ENCODE measurements around the gene RACGAP1. TPM values are rescaled to one million over a fixed set of nuclear protein-coding genes. Genes with fewer than 3 reads are reported as not detected.
"Not testable (repeated sequence)": the region's sequence is repeated elsewhere in the genome, so short reads cannot be mapped to it uniquely, and the experiment has no call there.

Gene RACGAP1
- total RNA-seq, 1 experiment from 2014 or later, result 112 TPM

DNA sequence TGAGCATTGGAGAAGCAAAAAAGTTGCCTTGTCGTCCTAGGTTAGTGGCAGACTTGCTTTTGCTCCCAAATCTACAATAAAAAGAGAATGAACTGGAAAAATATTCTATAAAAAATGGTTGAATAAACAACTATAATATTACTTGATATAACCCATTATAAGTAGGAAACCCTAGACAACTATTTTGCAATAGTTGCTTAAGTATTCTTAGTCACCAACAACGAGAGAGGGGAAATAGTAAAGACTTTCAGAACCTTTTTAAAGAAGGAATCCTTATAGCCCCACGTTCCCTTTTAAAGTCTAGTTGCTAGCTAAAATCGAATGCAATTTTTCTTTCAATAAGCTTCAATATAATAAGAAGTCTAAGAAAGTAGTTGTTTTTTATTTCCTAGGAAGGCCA lies 35.0 kb downstream of the RACGAP1 start:
- Histone ChIP-seq H3K9me3 (ENCODE audit: insufficient read depth, low read depth) (no peaks in the 10 kb centered on the region), H3K4me3 (no peak overlapping the region), H3K4me1 (replicated peaks; ENCODE audit: insufficient read depth) (no peaks in the 10 kb centered on the region), H3K36me3 (ENCODE audit: low read depth) (peaks cover 13% of the 10 kb centered on the region; the same call in 1 of the 2 replicates), H3F3A (ENCODE audit: insufficient read depth, low read depth) (no peaks in the 10 kb centered on the region; the same call in 1 of the 2 replicates), H3K9me2 (ENCODE audit: insufficient read depth) (no peaks in the 10 kb centered on the region), H3K27me3 (ENCODE audit: insufficient read depth, low read depth) (no peaks in the 10 kb centered on the region), H3K79me2 (ENCODE audit: low read depth) (no peaks in the 10 kb centered on the region), H3K27ac (no peak overlapping the region), H2AFZ (no peak overlapping the region), H4K20me1 (ENCODE audit: insufficient read depth) (no peaks in the 10 kb centered on the region), H3K4me2 (no peak overlapping the region)
- no TSS peak for BruUV-seq (replicated peaks)
- TF ChIP-seq EZH2 (IDR thresholded peaks at IDR 0.05; ENCODE audit: low read depth) (no peak), CTCF (conservative IDR thresholded peaks at IDR 0.05) (no peak)
- POLR2A ChIA-PET (ENCODE audit: unreplicated experiment), result no interaction called here
- intact Hi-C loops (cut with micrococcal nuclease; ENCODE audit: unreplicated experiment), result no loop called here
- CTCF ChIA-PET, result no interaction called here
- DNase-seq, result no peak

DNA sequence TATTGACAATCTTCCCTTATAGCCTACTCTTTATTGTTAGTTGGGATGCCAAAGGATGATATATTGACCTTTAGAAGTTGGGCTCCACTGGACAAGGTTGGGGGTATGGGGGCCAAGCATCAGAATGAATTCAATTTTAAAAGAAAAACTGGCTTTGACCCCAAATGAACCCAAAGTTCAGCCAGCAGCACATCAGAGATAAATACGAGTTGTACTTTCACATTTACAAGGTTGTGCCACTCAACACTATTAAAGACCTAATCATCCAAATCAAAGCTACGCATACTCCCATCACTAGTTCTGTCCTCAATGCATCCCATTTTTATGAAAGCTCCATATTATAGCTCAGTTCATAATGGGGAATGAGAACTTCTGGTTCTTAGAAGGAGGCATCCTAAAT lies 35.9 kb downstream of the RACGAP1 start:
- H3K4me3 ChIP-seq; POLR2A ChIA-PET (ENCODE audit: unreplicated experiment); H4K20me1 ChIP-seq (ENCODE audit: insufficient read depth); H3K4me2 ChIP-seq; BruUV-seq (replicated peaks); H2AFZ ChIP-seq; H3F3A ChIP-seq (ENCODE audit: insufficient read depth, low read depth); H3K4me1 ChIP-seq (replicated peaks; ENCODE audit: insufficient read depth); H3K27me3 ChIP-seq (ENCODE audit: insufficient read depth, low read depth); H3K27ac ChIP-seq; CTCF ChIA-PET; H3K36me3 ChIP-seq (ENCODE audit: low read depth); H3K9me3 ChIP-seq (ENCODE audit: insufficient read depth, low read depth); H3K9me2 ChIP-seq (ENCODE audit: insufficient read depth); H3K79me2 ChIP-seq (ENCODE audit: low read depth); DNase-seq: not testable (repeated sequence)
- intact Hi-C loops (cut with micrococcal nuclease; ENCODE audit: unreplicated experiment), result loop anchor here (5.0 kb wide), 1 partner anchor 33 kb away; no protein-coding TSS in a partner anchor

DNA sequence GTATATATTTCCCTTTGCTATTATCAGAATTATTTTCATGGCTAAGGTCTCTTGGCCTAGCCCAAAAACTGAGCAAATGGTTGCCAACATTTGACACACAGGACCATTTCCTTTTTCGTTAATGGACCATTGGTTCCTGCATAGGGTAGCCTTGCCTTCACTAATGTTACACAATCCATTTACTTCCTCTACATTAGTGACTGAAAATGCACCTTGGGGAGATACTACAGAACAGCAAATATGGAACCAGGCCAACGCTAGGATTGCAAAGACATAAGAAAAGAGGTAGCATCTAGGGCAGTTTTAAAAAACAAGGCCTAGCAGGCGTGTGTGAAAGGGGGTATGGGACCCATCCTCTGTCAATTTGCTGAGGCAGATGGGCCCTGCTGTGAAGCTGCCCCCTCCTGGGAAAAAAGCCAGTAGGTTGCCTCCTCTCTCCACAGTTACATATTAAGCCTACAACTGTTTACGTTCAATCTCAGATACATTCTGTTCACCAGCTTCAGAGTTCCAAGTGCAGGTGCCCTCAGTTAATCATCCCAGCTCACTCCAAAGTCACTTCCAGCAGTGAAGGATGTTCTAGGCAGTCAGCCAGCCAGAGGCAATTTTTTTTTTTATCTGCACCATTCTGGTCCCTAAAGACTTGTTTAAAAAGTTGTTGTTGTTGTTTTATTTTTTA lies 37.5 kb downstream of the RACGAP1 start:
- Histone ChIP-seq H3K27me3 (ENCODE audit: insufficient read depth, low read depth) (no peaks in the 10 kb centered on the region), H3K27ac (no peak overlapping the region), H3K4me1 (replicated peaks; ENCODE audit: insufficient read depth) (no peaks in the 10 kb centered on the region), H3F3A (ENCODE audit: insufficient read depth, low read depth) (no peaks in the 10 kb centered on the region), H3K36me3 (ENCODE audit: low read depth) (no peaks in the 10 kb centered on the region), H3K4me2 (no peak overlapping the region), H3K4me3 (no peak overlapping the region), H3K9me3 (ENCODE audit: insufficient read depth, low read depth) (no peaks in the 10 kb centered on the region), H4K20me1 (ENCODE audit: insufficient read depth) (no peaks in the 10 kb centered on the region), H3K9me2 (ENCODE audit: insufficient read depth) (no peaks in the 10 kb centered on the region), H3K79me2 (ENCODE audit: low read depth) (no peaks in the 10 kb centered on the region), H2AFZ (no peak overlapping the region)
- no peak for DNase-seq
- BruUV-seq (replicated peaks), result no TSS peak
- ChIA-PET CTCF (no interaction called here), POLR2A (ENCODE audit: unreplicated experiment) (no interaction called here)
- intact Hi-C loops (cut with micrococcal nuclease; ENCODE audit: unreplicated experiment), result loop anchor here (5.0 kb wide), 1 partner anchor 35 kb away; no protein-coding TSS in a partner anchor
- TF ChIP-seq EZH2 (IDR thresholded peaks at IDR 0.05; ENCODE audit: low read depth) (no peak), CTCF (conservative IDR thresholded peaks at IDR 0.05) (no peak)

GRCh38 chr12:49986476-49986875 lies 38.8 kb downstream of the RACGAP1 start:
- H3K27ac ChIP-seq; H3K4me2 ChIP-seq; BruUV-seq (replicated peaks); H3K36me3 ChIP-seq (ENCODE audit: low read depth); H3K79me2 ChIP-seq (ENCODE audit: low read depth); H3K4me3 ChIP-seq; H4K20me1 ChIP-seq (ENCODE audit: insufficient read depth); H3K9me2 ChIP-seq (ENCODE audit: insufficient read depth); DNase-seq; H2AFZ ChIP-seq; H3K4me1 ChIP-seq (replicated peaks; ENCODE audit: insufficient read depth); CTCF ChIA-PET; H3K9me3 ChIP-seq (ENCODE audit: insufficient read depth, low read depth); H3K27me3 ChIP-seq (ENCODE audit: insufficient read depth, low read depth); H3F3A ChIP-seq (ENCODE audit: insufficient read depth, low read depth); POLR2A ChIA-PET (ENCODE audit: unreplicated experiment): not testable (repeated sequence)
- intact Hi-C loops (cut with micrococcal nuclease; ENCODE audit: unreplicated experiment), result loop anchor here (5.0 kb wide), 1 partner anchor 36 kb away; no protein-coding TSS in a partner anchor

All from PC-9 (cell line).